Liver (tissue), 9 donors: ENCODE measurements around the gene CMPK1. TPM values are rescaled to one million over a fixed set of nuclear protein-coding genes. Genes with fewer than 3 reads are reported as not detected.

Source experiments
- DNase-seq: peaks from one replicate; pipeline ENCODE4 v3.0.0-alpha.2; 2017; ENCODE audit warnings: low spot score
- H3K27ac ChIP-seq, 2 donors: one replicate each; pipeline ENCODE4 v1.7.0; 2013; ENCODE audit warnings: inconsistent platforms in 2 of 2, low read length in 2 of 2, control low read depth in 1 of 2, low read depth in 1 of 2, mild to moderate bottlenecking in 1 of 2
- H3K27me3 ChIP-seq, 4 donors: one replicate each; pipeline versions ENCODE4 v1.6.1 to v1.7.0; 2013; ENCODE audit warnings: low read length in 3 of 4, inconsistent platforms in 1 of 4, mild to moderate bottlenecking in 1 of 4, moderate library complexity in 1 of 4; ENCODE audit not compliant: control insufficient read depth in 4 of 4, insufficient read depth in 4 of 4
- H3K36me3 ChIP-seq, 4 donors: one replicate each; pipeline versions ENCODE4 v1.6.1 to v1.7.0; 2013; ENCODE audit warnings: low read length in 3 of 4, mild to moderate bottlenecking in 3 of 4, low read depth in 1 of 4, moderate library complexity in 1 of 4; ENCODE audit not compliant: control insufficient read depth in 4 of 4, insufficient read depth in 3 of 4
- H3K4me1 ChIP-seq, 4 donors: one replicate each; pipeline versions ENCODE4 v1.6.1 to v1.7.0; 2013; ENCODE audit warnings: low read length in 3 of 4, mild to moderate bottlenecking in 3 of 4, moderate library complexity in 1 of 4; ENCODE audit not compliant: control insufficient read depth in 4 of 4, insufficient read depth in 4 of 4
- H3K4me3 ChIP-seq, 3 donors: one replicate each; pipeline versions ENCODE4 v1.6.1 to v1.7.0; 2013; ENCODE audit warnings: low read length in 3 of 3, control low read depth in 1 of 3, low read depth in 1 of 3, mild to moderate bottlenecking in 1 of 3
- H3K9ac ChIP-seq, 2 donors: one replicate each; pipeline ENCODE4 v1.7.0; 2013; ENCODE audit warnings: low read length in 2 of 2, mild to moderate bottlenecking in 2 of 2, moderate library complexity in 2 of 2, control low read depth in 1 of 2, low read depth in 1 of 2
- H3K9me3 ChIP-seq, 4 donors: one replicate each; pipeline versions ENCODE4 v1.6.1 to v1.7.0; 2013; ENCODE audit warnings: low read length in 3 of 4; ENCODE audit not compliant: control insufficient read depth in 4 of 4
- EGR1 ChIP-seq, 2 donors: IDR thresholded peaks; 2 replicates each; pipeline ENCODE4 v1.6.1; 2016 to 2018; ENCODE audit warnings: antibody characterized with exemption in 2 of 2, low read depth in 2 of 2
- FOXA1 ChIP-seq: IDR thresholded peaks from 2 replicates; pipeline ENCODE4 v1.6.1; 2016; ENCODE audit warnings: antibody characterized with exemption
- FOXA2 ChIP-seq: IDR thresholded peaks from 2 replicates; pipeline ENCODE4 v1.6.1; 2016; ENCODE audit warnings: antibody characterized with exemption
- GABPA ChIP-seq, 2 donors: IDR thresholded peaks in 1 of 2; conservative IDR thresholded peaks in 1 of 2; 2 replicates each; pipeline ENCODE4 v1.6.1; 2016; ENCODE audit warnings: antibody characterized with exemption in 2 of 2, mild to moderate bottlenecking in 1 of 2, moderate library complexity in 1 of 2
- HNF4A ChIP-seq, 2 donors: conservative IDR thresholded peaks; 2 replicates each; pipeline ENCODE4 v1.6.1; 2016; ENCODE audit warnings: antibody characterized with exemption in 2 of 2, mild to moderate bottlenecking in 2 of 2
- HNF4G ChIP-seq: IDR thresholded peaks from 2 replicates; pipeline ENCODE4 v1.6.1; 2016; ENCODE audit warnings: antibody characterized with exemption
- JUND ChIP-seq, 2 donors: IDR thresholded peaks; 2 replicates each; pipeline ENCODE4 v1.6.1; 2016; ENCODE audit warnings: antibody characterized with exemption in 2 of 2
- NR2F2 ChIP-seq: IDR thresholded peaks from 2 replicates; pipeline ENCODE4 v1.6.1; 2016; ENCODE audit warnings: antibody characterized with exemption
- RAD21 ChIP-seq, 2 donors: IDR thresholded peaks; 2 replicates each; pipeline ENCODE4 v1.6.1; 2016; ENCODE audit warnings: antibody characterized with exemption in 2 of 2, mild to moderate bottlenecking in 2 of 2
- RXRA ChIP-seq, 2 donors: IDR thresholded peaks; 2 replicates each; pipeline ENCODE4 v1.6.1; 2017 to 2018; ENCODE audit warnings: antibody characterized with exemption in 2 of 2, mild to moderate bottlenecking in 1 of 2
- SP1 ChIP-seq: IDR thresholded peaks from 2 replicates; pipeline ENCODE4 v1.6.1; 2018; ENCODE audit warnings: antibody characterized with exemption, mild to moderate bottlenecking
- TAF1 ChIP-seq: conservative IDR thresholded peaks from 2 replicates; pipeline ENCODE4 v1.6.1; 2016; ENCODE audit warnings: antibody characterized with exemption, mild to moderate bottlenecking
- YY1 ChIP-seq: IDR thresholded peaks from 2 replicates; pipeline ENCODE4 v1.6.1; 2016; ENCODE audit warnings: antibody characterized with exemption, mild to moderate bottlenecking
- WGBS: extraction: QIAGEN DNeasy Blood & Tissue Kit; methylation state at CpG from one replicate; pipeline ENCODE4 v1.1.7; 2013; 5-methylcytosine and 5-hydroxymethylcytosine counted together
- polyA plus RNA-seq, 2 donors: library from polyadenylated mRNA; stranded (reverse) in 1 of 2; unstranded in 1 of 2; fragments of 200-250 nt in 1 of 2; fragments of >200 nt in 1 of 2; fragmentation: Nextera tagmentation in 1 of 2; extraction: Ambion mirVana in 1 of 2; gene quantifications; one replicate each; pipeline versions ENCODE4 v1.2.1 to v1.2.3, GENCODE V29; 2013 to 2015
- total RNA-seq, 2 donors: library from RNA; depleted of rRNA; stranded (reverse); fragments of >200 nt; gene quantifications; one replicate each; pipeline ENCODE4 v1.2.3, GENCODE V29; 2014
- TF ChIP-seq, protein P1 (sequence below): fragments of 150-350 bp; IDR thresholded peaks from 2 replicates; pipeline ENCODE4 v1.5.1; 2017; ENCODE audit warnings: improper control_type of control experiment, low read depth, low read length; ENCODE audit not compliant: missing input control
- TF ChIP-seq, protein P2 (sequence below): IDR thresholded peaks from 2 replicates; pipeline ENCODE4 v1.6.1; 2016; ENCODE audit warnings: antibody characterized with exemption, mild to moderate bottlenecking
- TF ChIP-seq, protein P3 (sequence below): IDR thresholded peaks from 2 replicates; pipeline ENCODE4 v1.6.1; 2016; ENCODE audit warnings: antibody characterized with exemption
- TF ChIP-seq, protein P4 (sequence below): IDR thresholded peaks from 2 replicates; pipeline ENCODE4 v1.6.1; 2016; ENCODE audit warnings: antibody characterized with exemption
- TF ChIP-seq, protein P5 (sequence below): IDR thresholded peaks from 2 replicates; pipeline ENCODE4 v1.6.1; 2016; ENCODE audit warnings: antibody characterized with exemption
- donor health status: healthy.
- donor health status: healthy.
- donor health status: healthy.
- donor health status: healthy.
- donor health status: healthy.

Gene CMPK1
- total and polyA plus RNA-seq, 4 donors: 66.8 to 146 (median 87.0) TPM

DNA sequence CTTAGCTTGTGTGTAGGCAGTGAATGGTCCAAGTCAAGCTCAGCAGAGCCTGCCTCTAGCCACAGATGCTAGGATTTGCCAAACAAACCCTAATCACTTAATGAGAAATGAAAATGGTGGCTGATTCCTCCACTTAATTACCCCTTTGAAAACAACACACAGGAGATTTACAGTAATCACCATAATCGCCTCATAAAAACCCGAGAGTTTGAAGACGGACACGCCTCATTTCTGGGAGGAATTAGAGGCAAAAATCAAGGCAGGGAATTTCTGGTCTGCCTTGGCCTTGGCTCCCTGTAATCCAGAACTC lies 66.2 kb downstream of the CMPK1 start:
- Histone ChIP-seq H3K9ac (no peak overlapping the region), H3K4me3 (no peak overlapping the region), H3K27me3 (no peaks in the 10 kb centered on the region), H3K9me3 (no peaks in the 10 kb centered on the region), H3K36me3 (no peaks in the 10 kb centered on the region), H3K4me1 (no peaks in the 10 kb centered on the region), H3K27ac (no peak overlapping the region)
- no peak for TF ChIP-seq HNF4A (conservative IDR thresholded peaks at IDR 0.05)
- no peak for TF ChIP-seq NR2F2
- no peak for TF ChIP-seq EGR1 (IDR thresholded peaks at IDR 0.05; ENCODE audit: low read depth in 2 of 2)
- TF ChIP-seq RAD21 (IDR thresholded peaks at IDR 0.05): no peak
- TF ChIP-seq, protein P1, sequence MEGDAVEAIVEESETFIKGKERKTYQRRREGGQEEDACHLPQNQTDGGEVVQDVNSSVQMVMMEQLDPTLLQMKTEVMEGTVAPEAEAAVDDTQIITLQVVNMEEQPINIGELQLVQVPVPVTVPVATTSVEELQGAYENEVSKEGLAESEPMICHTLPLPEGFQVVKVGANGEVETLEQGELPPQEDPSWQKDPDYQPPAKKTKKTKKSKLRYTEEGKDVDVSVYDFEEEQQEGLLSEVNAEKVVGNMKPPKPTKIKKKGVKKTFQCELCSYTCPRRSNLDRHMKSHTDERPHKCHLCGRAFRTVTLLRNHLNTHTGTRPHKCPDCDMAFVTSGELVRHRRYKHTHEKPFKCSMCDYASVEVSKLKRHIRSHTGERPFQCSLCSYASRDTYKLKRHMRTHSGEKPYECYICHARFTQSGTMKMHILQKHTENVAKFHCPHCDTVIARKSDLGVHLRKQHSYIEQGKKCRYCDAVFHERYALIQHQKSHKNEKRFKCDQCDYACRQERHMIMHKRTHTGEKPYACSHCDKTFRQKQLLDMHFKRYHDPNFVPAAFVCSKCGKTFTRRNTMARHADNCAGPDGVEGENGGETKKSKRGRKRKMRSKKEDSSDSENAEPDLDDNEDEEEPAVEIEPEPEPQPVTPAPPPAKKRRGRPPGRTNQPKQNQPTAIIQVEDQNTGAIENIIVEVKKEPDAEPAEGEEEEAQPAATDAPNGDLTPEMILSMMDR: no peak
- TF ChIP-seq TAF1: no peak
- TF ChIP-seq GABPA (IDR thresholded peaks at IDR 0.05 in 1 of 2, conservative IDR thresholded peaks at IDR 0.05 in 1 of 2): no peak
- no peak for TF ChIP-seq HNF4G
- TF ChIP-seq SP1: no peak
- no peak for TF ChIP-seq FOXA1
- TF ChIP-seq FOXA2: no peak
- TF ChIP-seq YY1: no peak
- 83% methylated on average over 4 of the region's 4 CpGs for WGBS
- no peak for DNase-seq

DNA sequence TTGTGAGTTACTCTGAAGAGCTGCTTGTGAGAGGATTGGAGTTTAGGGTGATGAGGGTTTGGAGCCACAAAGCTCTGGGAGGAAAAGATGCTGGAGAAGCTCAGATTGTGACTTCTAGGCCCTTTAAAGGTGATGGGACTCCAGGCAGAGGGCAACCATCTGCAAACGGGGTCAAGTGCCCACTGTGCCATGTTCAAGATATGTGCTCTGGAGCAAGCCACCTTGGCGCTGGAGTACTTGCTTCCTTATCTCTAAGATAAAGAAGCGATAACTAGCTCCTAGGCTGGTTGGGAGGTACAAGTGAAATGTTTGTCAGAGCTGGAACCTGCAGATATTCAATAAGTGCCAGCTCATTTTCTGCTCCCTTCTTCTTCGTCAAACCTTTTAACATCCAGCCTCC lies 68.2 kb downstream of the CMPK1 start:
- TF ChIP-seq RAD21 (IDR thresholded peaks at IDR 0.05) (no peak), FOXA1 (no peak)
- TF ChIP-seq, protein P2, sequence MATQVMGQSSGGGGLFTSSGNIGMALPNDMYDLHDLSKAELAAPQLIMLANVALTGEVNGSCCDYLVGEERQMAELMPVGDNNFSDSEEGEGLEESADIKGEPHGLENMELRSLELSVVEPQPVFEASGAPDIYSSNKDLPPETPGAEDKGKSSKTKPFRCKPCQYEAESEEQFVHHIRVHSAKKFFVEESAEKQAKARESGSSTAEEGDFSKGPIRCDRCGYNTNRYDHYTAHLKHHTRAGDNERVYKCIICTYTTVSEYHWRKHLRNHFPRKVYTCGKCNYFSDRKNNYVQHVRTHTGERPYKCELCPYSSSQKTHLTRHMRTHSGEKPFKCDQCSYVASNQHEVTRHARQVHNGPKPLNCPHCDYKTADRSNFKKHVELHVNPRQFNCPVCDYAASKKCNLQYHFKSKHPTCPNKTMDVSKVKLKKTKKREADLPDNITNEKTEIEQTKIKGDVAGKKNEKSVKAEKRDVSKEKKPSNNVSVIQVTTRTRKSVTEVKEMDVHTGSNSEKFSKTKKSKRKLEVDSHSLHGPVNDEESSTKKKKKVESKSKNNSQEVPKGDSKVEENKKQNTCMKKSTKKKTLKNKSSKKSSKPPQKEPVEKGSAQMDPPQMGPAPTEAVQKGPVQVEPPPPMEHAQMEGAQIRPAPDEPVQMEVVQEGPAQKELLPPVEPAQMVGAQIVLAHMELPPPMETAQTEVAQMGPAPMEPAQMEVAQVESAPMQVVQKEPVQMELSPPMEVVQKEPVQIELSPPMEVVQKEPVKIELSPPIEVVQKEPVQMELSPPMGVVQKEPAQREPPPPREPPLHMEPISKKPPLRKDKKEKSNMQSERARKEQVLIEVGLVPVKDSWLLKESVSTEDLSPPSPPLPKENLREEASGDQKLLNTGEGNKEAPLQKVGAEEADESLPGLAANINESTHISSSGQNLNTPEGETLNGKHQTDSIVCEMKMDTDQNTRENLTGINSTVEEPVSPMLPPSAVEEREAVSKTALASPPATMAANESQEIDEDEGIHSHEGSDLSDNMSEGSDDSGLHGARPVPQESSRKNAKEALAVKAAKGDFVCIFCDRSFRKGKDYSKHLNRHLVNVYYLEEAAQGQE: no peak
- Histone ChIP-seq H3K9ac (no peak overlapping the region), H3K9me3 (no peaks in the 10 kb centered on the region), H3K27ac (no peak overlapping the region), H3K4me3 (no peak overlapping the region), H3K4me1 (no peaks in the 10 kb centered on the region), H3K27me3 (no peaks in the 10 kb centered on the region), H3K36me3 (no peaks in the 10 kb centered on the region)
- 87% methylated on average over 4 of the region's 4 CpGs for WGBS
- DNase-seq: no peak

DNA sequence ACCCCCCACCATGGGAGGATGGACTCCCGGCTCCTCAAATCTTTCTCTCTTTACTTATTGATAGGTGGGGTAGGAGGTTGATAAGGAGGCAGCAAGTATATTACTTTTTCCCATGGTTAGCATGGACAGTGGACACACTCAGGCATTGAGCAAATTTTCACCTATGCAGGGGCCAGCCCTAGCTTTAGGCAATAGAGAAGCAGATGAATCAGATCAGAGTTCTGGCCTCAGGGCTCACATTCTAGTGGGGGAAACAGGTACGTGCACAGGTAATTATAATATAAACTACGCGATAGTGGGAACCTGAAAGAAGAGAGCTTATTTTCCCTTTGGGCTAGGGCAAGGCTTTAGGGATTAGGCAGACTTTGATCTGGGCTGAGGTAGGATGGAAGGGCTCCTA lies 69.0 kb downstream of the CMPK1 start:
- WGBS: 92% methylated on average over 4 of the region's 4 CpGs
- no peaks in the 10 kb centered on the region for H3K36me3 ChIP-seq
- H3K9me3 ChIP-seq: no peaks in the 10 kb centered on the region
- no peak overlapping the region for H3K9ac ChIP-seq
- DNase-seq: no peak
- H3K4me1 ChIP-seq: no peaks in the 10 kb centered on the region
- no peak overlapping the region for H3K27ac ChIP-seq
- no peaks in the 10 kb centered on the region for H3K27me3 ChIP-seq
- no peak overlapping the region for H3K4me3 ChIP-seq
- TF ChIP-seq HNF4G (no peak), EGR1 (IDR thresholded peaks at IDR 0.05; ENCODE audit: low read depth in 2 of 2) (no peak), YY1 (no peak), HNF4A (conservative IDR thresholded peaks at IDR 0.05) (no peak), FOXA1 (no peak), TAF1 (no peak), SP1 (no peak), NR2F2 (no peak), FOXA2 (no peak), JUND (IDR thresholded peaks at IDR 0.05) (no peak), RXRA (IDR thresholded peaks at IDR 0.05) (no peak), RAD21 (IDR thresholded peaks at IDR 0.05) (no peak)
- TF ChIP-seq, protein P3, sequence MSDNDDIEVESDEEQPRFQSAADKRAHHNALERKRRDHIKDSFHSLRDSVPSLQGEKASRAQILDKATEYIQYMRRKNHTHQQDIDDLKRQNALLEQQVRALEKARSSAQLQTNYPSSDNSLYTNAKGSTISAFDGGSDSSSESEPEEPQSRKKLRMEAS: no peak
- TF ChIP-seq, protein P4, sequence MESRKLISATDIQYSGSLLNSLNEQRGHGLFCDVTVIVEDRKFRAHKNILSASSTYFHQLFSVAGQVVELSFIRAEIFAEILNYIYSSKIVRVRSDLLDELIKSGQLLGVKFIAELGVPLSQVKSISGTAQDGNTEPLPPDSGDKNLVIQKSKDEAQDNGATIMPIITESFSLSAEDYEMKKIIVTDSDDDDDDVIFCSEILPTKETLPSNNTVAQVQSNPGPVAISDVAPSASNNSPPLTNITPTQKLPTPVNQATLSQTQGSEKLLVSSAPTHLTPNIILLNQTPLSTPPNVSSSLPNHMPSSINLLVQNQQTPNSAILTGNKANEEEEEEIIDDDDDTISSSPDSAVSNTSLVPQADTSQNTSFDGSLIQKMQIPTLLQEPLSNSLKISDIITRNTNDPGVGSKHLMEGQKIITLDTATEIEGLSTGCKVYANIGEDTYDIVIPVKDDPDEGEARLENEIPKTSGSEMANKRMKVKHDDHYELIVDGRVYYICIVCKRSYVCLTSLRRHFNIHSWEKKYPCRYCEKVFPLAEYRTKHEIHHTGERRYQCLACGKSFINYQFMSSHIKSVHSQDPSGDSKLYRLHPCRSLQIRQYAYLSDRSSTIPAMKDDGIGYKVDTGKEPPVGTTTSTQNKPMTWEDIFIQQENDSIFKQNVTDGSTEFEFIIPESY: no peak
- TF ChIP-seq, protein P5, sequence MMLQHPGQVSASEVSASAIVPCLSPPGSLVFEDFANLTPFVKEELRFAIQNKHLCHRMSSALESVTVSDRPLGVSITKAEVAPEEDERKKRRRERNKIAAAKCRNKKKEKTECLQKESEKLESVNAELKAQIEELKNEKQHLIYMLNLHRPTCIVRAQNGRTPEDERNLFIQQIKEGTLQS: no peak
- TF ChIP-seq, protein P1: no peak
